Measurements from ENCODE around the gene SLC13A3.

SLC13A3 gene, protein sequence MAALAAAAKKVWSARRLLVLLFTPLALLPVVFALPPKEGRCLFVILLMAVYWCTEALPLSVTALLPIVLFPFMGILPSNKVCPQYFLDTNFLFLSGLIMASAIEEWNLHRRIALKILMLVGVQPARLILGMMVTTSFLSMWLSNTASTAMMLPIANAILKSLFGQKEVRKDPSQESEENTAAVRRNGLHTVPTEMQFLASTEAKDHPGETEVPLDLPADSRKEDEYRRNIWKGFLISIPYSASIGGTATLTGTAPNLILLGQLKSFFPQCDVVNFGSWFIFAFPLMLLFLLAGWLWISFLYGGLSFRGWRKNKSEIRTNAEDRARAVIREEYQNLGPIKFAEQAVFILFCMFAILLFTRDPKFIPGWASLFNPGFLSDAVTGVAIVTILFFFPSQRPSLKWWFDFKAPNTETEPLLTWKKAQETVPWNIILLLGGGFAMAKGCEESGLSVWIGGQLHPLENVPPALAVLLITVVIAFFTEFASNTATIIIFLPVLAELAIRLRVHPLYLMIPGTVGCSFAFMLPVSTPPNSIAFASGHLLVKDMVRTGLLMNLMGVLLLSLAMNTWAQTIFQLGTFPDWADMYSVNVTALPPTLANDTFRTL

GRCh38 chr20:46651091-46651962 is at the start of gene SLC13A3:
SLC13A3 (minus strand) TSS chr20:46651459; CDS start chr20:46651421, 38 bp downstream.
- no peak within 1 kb of the TSS for H3K4me2 ChIP-seq (ENCODE audit: low read length)

GRCh38 chr20:46701057-46701456 is 49.8 kb upstream of the SLC13A3 start:
- Histone ChIP-seq H3K4me2 (ENCODE audit: low read length) (no peak overlapping the region), H3K9me2 (replicated peaks; ENCODE audit: control insufficient read depth, low read length) (no peaks in the 10 kb centered on the region), H3K36me3 (ENCODE audit: control insufficient read depth, low read length) (no peaks in the 10 kb centered on the region), H3K79me2 (ENCODE audit: control insufficient read depth, low read length) (no peaks in the 10 kb centered on the region), H3K4me3 (ENCODE audit: low read length) (no peak overlapping the region), H3K27me3 (ENCODE audit: control insufficient read depth, low read length) (peaks cover 5% of the 10 kb centered on the region; the same call in 1 of the 2 replicates), H3K27ac (ENCODE audit: low read depth, low read length) (no peak overlapping the region), H3K9me3 (ENCODE audit: control insufficient read depth, insufficient read depth, low read length) (peaks cover 3% of the 10 kb centered on the region; the same call in 1 of the 2 replicates), H3K4me1 (ENCODE audit: control insufficient read depth, low read length) (peaks cover 7% of the 10 kb centered on the region), H4K20me1 (ENCODE audit: control insufficient read depth, insufficient read depth, low read depth, low read length) (no peaks in the 10 kb centered on the region), H3F3A (ENCODE audit: control insufficient read depth, insufficient read depth) (no peaks in the 10 kb centered on the region)
- TF ChIP-seq EZH2phosphoT487 (IDR thresholded peaks at IDR 0.05; ENCODE audit: borderline replicate concordance, low read length) = no peak
- TF ChIP-seq, protein P1, sequence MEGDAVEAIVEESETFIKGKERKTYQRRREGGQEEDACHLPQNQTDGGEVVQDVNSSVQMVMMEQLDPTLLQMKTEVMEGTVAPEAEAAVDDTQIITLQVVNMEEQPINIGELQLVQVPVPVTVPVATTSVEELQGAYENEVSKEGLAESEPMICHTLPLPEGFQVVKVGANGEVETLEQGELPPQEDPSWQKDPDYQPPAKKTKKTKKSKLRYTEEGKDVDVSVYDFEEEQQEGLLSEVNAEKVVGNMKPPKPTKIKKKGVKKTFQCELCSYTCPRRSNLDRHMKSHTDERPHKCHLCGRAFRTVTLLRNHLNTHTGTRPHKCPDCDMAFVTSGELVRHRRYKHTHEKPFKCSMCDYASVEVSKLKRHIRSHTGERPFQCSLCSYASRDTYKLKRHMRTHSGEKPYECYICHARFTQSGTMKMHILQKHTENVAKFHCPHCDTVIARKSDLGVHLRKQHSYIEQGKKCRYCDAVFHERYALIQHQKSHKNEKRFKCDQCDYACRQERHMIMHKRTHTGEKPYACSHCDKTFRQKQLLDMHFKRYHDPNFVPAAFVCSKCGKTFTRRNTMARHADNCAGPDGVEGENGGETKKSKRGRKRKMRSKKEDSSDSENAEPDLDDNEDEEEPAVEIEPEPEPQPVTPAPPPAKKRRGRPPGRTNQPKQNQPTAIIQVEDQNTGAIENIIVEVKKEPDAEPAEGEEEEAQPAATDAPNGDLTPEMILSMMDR (IDR thresholded peaks at IDR 0.05; ENCODE audit: low read depth, low read length, poor library complexity, severe bottlenecking) = no peak

More at GRCh38 chr20:46651091-46651962, at the start of gene SLC13A3:
- H3K9me2 ChIP-seq (replicated peaks; ENCODE audit: control insufficient read depth, low read length) = no peaks in the 10 kb centered on the region
- no peaks in the 10 kb centered on the region for H4K20me1 ChIP-seq (ENCODE audit: control insufficient read depth, insufficient read depth, low read depth, low read length)
- H3K79me2 ChIP-seq (ENCODE audit: control insufficient read depth, low read length) = no peaks in the 10 kb centered on the region
- no peak within 1 kb of the TSS for H3K4me3 ChIP-seq (ENCODE audit: low read length)
- no peaks in the 10 kb centered on the region for H3K4me1 ChIP-seq (ENCODE audit: control insufficient read depth, low read length)
- no peak for TF ChIP-seq EZH2phosphoT487 (IDR thresholded peaks at IDR 0.05; ENCODE audit: borderline replicate concordance, low read length)
- TF ChIP-seq, protein P1 (IDR thresholded peaks at IDR 0.05; ENCODE audit: low read depth, low read length, poor library complexity, severe bottlenecking) = no peak
- no peaks in the 10 kb centered on the region for H3K36me3 ChIP-seq (ENCODE audit: control insufficient read depth, low read length)
- H3K9me3 ChIP-seq (ENCODE audit: control insufficient read depth, insufficient read depth, low read length) = no peaks in the 10 kb centered on the region
- H3F3A ChIP-seq (ENCODE audit: control insufficient read depth, insufficient read depth) = no peaks in the 10 kb centered on the region
- H3K27ac ChIP-seq (ENCODE audit: low read depth, low read length) = no peak within 1 kb of the TSS
- no peaks in the 10 kb centered on the region for H3K27me3 ChIP-seq (ENCODE audit: control insufficient read depth, low read length)

DNA sequence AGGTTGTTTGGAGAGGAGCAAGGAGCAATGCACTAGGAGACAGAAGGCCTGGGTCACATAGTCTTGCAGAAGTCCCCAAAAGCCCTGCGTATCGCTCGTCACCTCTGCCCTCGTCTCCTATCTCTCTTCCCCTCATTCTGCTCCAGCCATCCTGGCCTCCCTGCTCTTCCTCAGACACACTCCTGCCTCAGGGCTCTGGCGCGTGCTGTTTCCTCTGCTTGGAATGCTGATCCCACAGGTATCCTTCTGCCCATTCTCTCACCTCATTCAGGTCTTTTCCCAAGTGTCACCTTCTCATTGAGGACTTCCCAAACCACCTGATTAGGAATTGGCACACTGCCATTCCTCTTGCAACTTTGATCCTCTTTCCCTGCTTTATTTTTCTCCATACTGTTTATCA is 49.2 kb upstream of the SLC13A3 start:
- no peaks in the 10 kb centered on the region for H3K79me2 ChIP-seq (ENCODE audit: control insufficient read depth, low read length)
- no peaks in the 10 kb centered on the region for H3F3A ChIP-seq (ENCODE audit: control insufficient read depth, insufficient read depth)
- 0 out of 2 replicates have a peak, but pooled peaks cover 3% of the 10 kb centered on the region for H3K27me3 ChIP-seq (ENCODE audit: control insufficient read depth, low read length)
- H3K9me2 ChIP-seq (replicated peaks; ENCODE audit: control insufficient read depth, low read length) = no peaks in the 10 kb centered on the region
- no peak overlapping the region for H3K4me3 ChIP-seq (ENCODE audit: low read length)
- peaks cover 7% of the 10 kb centered on the region for H3K4me1 ChIP-seq (ENCODE audit: control insufficient read depth, low read length)
- no peaks in the 10 kb centered on the region for H3K36me3 ChIP-seq (ENCODE audit: control insufficient read depth, low read length)
- no peak overlapping the region for H3K4me2 ChIP-seq (ENCODE audit: low read length)
- H3K9me3 ChIP-seq (ENCODE audit: control insufficient read depth, insufficient read depth, low read length) = no peaks in the 10 kb centered on the region
- H3K27ac ChIP-seq (ENCODE audit: low read depth, low read length) = no peak overlapping the region
- H4K20me1 ChIP-seq (ENCODE audit: control insufficient read depth, insufficient read depth, low read depth, low read length) = no peaks in the 10 kb centered on the region
- TF ChIP-seq, protein P1 (IDR thresholded peaks at IDR 0.05; ENCODE audit: low read depth, low read length, poor library complexity, severe bottlenecking) = no peak
- TF ChIP-seq EZH2phosphoT487 (IDR thresholded peaks at IDR 0.05; ENCODE audit: borderline replicate concordance, low read length) = no peak

All from DOHH2 (cell line).